Stimulated activated CD4-positive, alpha-beta T cell treated with anti-CD3 and anti-CD28 coated beads, Interleukin-15, amount 100 ng/mL, for 1 hour (primary cell): ENCODE results near the gene JPT1.
"Not testable (repeated sequence)": the region's sequence is repeated elsewhere in the genome, so short reads cannot be mapped to it uniquely, and the experiment has no call there.

Experiments used
- DNase-seq, 2 donors: peaks; one replicate each; pipeline ENCODE4 v3.0.0-alpha.2; 2020; ENCODE audit warnings: low read depth in 1 of 2, low spot score in 1 of 2

Gene JPT1

GRCh38 chr17:75154195-75155106 lies at the start of gene JPT1:
Gene JPT1, minus strand, starts transcription at chr17:75154512. Its CDS starts 115 bp downstream, at chr17:75154397.
- DNase-seq: peak; percentile 90 to 96

GRCh38 chr17:75199886-75200618 lies 45.7 kb upstream of the JPT1 start:
- no peak for DNase-seq

GRCh38 chr17:75194879-75195278 lies 40.6 kb upstream of the JPT1 start:
- DNase-seq: no peak

- no peak for DNase-seq
Measured at GRCh38 chr17:75191584-75191983, 37.3 kb upstream of the JPT1 start.

- no peak for DNase-seq
Measured at GRCh38 chr17:75188614-75189013, 34.3 kb upstream of the JPT1 start.

- DNase-seq: no peak
Measured at GRCh38 chr17:75183999-75184884, 29.9 kb upstream of the JPT1 start.

- DNase-seq: peak; percentile 96 to 97
Measured at GRCh38 chr17:75182569-75183436, 28.5 kb upstream of the JPT1 start, which contains the start of gene SUMO2. Gene SUMO2, minus strand, starts transcription at chr17:75182959. Its CDS starts 125 bp downstream, at chr17:75182834.

- DNase-seq: no peak
Measured at GRCh38 chr17:75182319-75182568, 27.9 kb upstream of the JPT1 start.

- DNase-seq: peak; percentile 15 to 20
Measured at GRCh38 chr17:75181608-75182318, 27.5 kb upstream of the JPT1 start.

- DNase-seq: no peak
Measured at GRCh38 chr17:75181110-75181509, 26.8 kb upstream of the JPT1 start.

- no peak for DNase-seq
Measured at GRCh38 chr17:75178453-75178852, 24.1 kb upstream of the JPT1 start.

- DNase-seq: no peak
Measured at GRCh38 chr17:75176625-75177024, 22.3 kb upstream of the JPT1 start.

- DNase-seq: no peak
Measured at GRCh38 chr17:75174996-75175395, 20.7 kb upstream of the JPT1 start.

- no peak for DNase-seq
Measured at GRCh38 chr17:75173526-75173925, 19.2 kb upstream of the JPT1 start.

GRCh38 chr17:75168998-75169397 lies 14.7 kb upstream of the JPT1 start:
- DNase-seq: no peak

GRCh38 chr17:75164606-75165005 lies 10.3 kb upstream of the JPT1 start:
- not testable (repeated sequence) for DNase-seq

- DNase-seq: no peak
Measured at GRCh38 chr17:75163074-75163473, 8.8 kb upstream of the JPT1 start.

- no peak for DNase-seq
Measured at GRCh38 chr17:75160211-75160610, 5.9 kb upstream of the JPT1 start.

GRCh38 chr17:75159196-75160031 lies 5.1 kb upstream of the JPT1 start:
- DNase-seq: no peak
